Measurements from ENCODE around the gene WDR59.
"Not testable (repeated sequence)": the region's sequence is repeated elsewhere in the genome, so short reads cannot be mapped to it uniquely, and the experiment has no call there.

Gene WDR59
- long read RNA-seq, donor 1, full-length matches to known transcripts: 3 of 24 reads
- long read RNA-seq, donor 1, partial matches to known transcripts: 11 of 24 reads
- long read RNA-seq, donor 1, other reads (novel, unspliced or antisense): 10 of 24 reads
- long read RNA-seq, donor 2, full-length matches to known transcripts: 1 of 1 reads
- long read RNA-seq, donor 2, partial matches to known transcripts: 0 of 1 reads
- long read RNA-seq, donor 2, other reads (novel, unspliced or antisense): 0 of 1 reads
- long read RNA-seq, donor 3, partial matches to known transcripts: 0 of 3 reads
- long read RNA-seq, donor 3, other reads (novel, unspliced or antisense): 0 of 3 reads
- long read RNA-seq, donor 4, partial matches to known transcripts: 8 of 12 reads
- long read RNA-seq, donor 4, other reads (novel, unspliced or antisense): 0 of 12 reads
- long read RNA-seq, donor 5, full-length matches to known transcripts: 5 of 5 reads
- long read RNA-seq, donor 5, partial matches to known transcripts: 0 of 5 reads
- long read RNA-seq, donor 5, other reads (novel, unspliced or antisense): 0 of 5 reads
- long read RNA-seq, donor 6: 0 reads
- long read RNA-seq, donor 7: 0 reads
- long read RNA-seq, donor 8, full-length matches to known transcripts: 2 of 2 reads
- long read RNA-seq, donor 8, partial matches to known transcripts: 0 of 2 reads
- long read RNA-seq, donor 8, other reads (novel, unspliced or antisense): 0 of 2 reads

- DNase-seq: peak; percentile 80
Observed at GRCh38 chr16:74984529-74985296, at the start of gene WDR59. Gene WDR59, minus strand, starts transcription at chr16:74985123. Its CDS starts 106 bp downstream, at chr16:74985017.

GRCh38 chr16:75032655-75033054 is 47.7 kb upstream of the WDR59 start:
- DNase-seq: no peak

GRCh38 chr16:75029854-75030253 is 44.9 kb upstream of the WDR59 start:
- DNase-seq: no peak

GRCh38 chr16:75028544-75029135 is 43.7 kb upstream of the WDR59 start:
- no peak for DNase-seq

GRCh38 chr16:75027520-75028300 is 42.8 kb upstream of the WDR59 start:
- DNase-seq: no peak

GRCh38 chr16:75026892-75027391 is 42.0 kb upstream of the WDR59 start:
- no peak for DNase-seq

- not testable (repeated sequence) for DNase-seq
Observed at GRCh38 chr16:75026239-75026891, 41.4 kb upstream of the WDR59 start.

- DNase-seq: no peak
Observed at GRCh38 chr16:75025761-75026160, 40.8 kb upstream of the WDR59 start.

- no peak for DNase-seq
Observed at GRCh38 chr16:75024594-75024993, 39.7 kb upstream of the WDR59 start.

GRCh38 chr16:75024182-75024581 is 39.3 kb upstream of the WDR59 start:
- no peak for DNase-seq

- no peak for DNase-seq
Observed at GRCh38 chr16:75023009-75023408, 38.1 kb upstream of the WDR59 start.

GRCh38 chr16:75022567-75022966 is 37.6 kb upstream of the WDR59 start:
- no peak for DNase-seq

GRCh38 chr16:75021410-75021809 is 36.5 kb upstream of the WDR59 start:
- no peak for DNase-seq

- no peak for DNase-seq
Observed at GRCh38 chr16:75019586-75019985, 34.7 kb upstream of the WDR59 start.

- DNase-seq: no peak
Observed at GRCh38 chr16:75019007-75019406, 34.1 kb upstream of the WDR59 start.

GRCh38 chr16:75017670-75018525 is 33.0 kb upstream of the WDR59 start:
- no peak for DNase-seq

GRCh38 chr16:75016451-75017081 is 31.6 kb upstream of the WDR59 start:
- not testable (repeated sequence) for DNase-seq

GRCh38 chr16:75014318-75014717 is 29.4 kb upstream of the WDR59 start:
- DNase-seq: no peak

GRCh38 chr16:75013123-75013522 is 28.2 kb upstream of the WDR59 start:
- DNase-seq: not testable (repeated sequence)

Data from right kidney (tissue), 9 donors.